ENCODE measurements around the gene ANKRD60. TPM values are rescaled to one million over a fixed set of nuclear protein-coding genes. Genes with fewer than 3 reads are reported as not detected.

The ANKRD60 gene
- total and polyA plus RNA-seq, 8 donors, result not detected

DNA sequence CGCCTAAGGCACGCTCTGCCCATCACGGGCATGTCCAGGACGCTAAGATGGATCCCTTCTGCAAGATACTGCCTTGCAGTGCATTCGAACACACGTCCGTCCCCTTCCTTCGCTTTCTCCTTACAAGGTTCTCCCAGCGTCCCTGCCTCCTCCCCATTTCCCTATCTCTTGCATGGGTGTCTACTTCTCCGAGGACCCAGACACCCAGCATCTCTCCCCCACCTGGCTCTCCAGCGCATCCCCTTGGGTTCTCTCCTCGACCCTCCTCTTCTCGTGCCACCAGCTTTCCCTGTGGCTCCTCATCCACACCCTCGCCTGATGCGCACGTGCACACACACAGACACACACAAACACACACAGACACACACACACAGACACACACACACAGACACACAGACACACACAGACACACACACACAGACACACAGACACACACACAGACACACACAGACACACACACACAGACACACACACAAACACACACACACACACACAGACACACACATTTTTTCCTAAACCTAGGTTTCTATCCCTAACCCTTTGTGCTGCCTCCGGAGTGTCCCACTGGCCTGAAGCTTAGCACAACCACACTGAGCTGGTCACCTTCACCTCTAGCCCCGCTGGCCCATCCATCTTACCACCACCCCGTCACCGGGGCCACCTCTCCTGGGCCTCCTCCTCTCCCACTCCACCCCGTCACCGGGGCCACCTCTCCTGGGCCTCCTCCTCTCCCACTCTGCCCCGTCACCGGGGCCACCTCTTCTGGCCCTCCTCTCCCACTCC, 31.9 kb downstream of the ANKRD60 start:
- TF ChIP-seq, protein P1, sequence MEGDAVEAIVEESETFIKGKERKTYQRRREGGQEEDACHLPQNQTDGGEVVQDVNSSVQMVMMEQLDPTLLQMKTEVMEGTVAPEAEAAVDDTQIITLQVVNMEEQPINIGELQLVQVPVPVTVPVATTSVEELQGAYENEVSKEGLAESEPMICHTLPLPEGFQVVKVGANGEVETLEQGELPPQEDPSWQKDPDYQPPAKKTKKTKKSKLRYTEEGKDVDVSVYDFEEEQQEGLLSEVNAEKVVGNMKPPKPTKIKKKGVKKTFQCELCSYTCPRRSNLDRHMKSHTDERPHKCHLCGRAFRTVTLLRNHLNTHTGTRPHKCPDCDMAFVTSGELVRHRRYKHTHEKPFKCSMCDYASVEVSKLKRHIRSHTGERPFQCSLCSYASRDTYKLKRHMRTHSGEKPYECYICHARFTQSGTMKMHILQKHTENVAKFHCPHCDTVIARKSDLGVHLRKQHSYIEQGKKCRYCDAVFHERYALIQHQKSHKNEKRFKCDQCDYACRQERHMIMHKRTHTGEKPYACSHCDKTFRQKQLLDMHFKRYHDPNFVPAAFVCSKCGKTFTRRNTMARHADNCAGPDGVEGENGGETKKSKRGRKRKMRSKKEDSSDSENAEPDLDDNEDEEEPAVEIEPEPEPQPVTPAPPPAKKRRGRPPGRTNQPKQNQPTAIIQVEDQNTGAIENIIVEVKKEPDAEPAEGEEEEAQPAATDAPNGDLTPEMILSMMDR (IDR thresholded peaks at IDR 0.05), result no peak
- Histone ChIP-seq H3K27me3 (no peaks in the 10 kb centered on the region), H3K4me3 (no peak overlapping the region), H3K27ac (no peak overlapping the region), H3K4me1 (no peaks in the 10 kb centered on the region), H3K36me3 (no peaks in the 10 kb centered on the region), H3K9me3 (no peaks in the 10 kb centered on the region)
- no peak for ATAC-seq
- intact Hi-C loops (cut with DNase I), result no loop called here
- WGBS, 2 donors, result 76 to 82% methylated on average over 24 of the region's 24 CpGs
- no peak for FAIRE-seq
- DNase-seq, result no peak

DNA sequence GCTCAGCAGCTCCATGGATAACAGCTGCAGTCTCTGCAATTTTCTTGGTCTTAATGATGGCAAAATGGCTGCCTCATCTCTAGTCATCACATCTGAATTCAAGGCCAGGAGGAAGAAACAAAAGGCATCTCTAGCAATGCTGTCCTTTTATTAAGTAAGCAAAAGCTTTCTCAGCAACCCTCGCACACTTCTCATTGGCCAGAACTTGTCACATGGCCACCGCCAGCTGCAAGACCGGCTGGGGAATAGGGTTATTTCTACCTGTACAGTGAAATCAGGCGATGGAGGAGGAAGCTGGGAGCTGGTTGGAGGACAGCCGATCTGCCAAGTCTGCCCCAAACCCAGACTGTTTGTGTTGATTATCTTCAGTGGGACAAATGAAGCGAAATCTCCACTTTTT, 33.4 kb downstream of the ANKRD60 start:
- FAIRE-seq, result no peak
- TF ChIP-seq, protein P1 (IDR thresholded peaks at IDR 0.05), result no peak
- no peak overlapping the region for H3K4me3 ChIP-seq
- H3K9me3 ChIP-seq, result no peaks in the 10 kb centered on the region
- H3K36me3 ChIP-seq, result no peaks in the 10 kb centered on the region
- H3K27me3 ChIP-seq, result no peaks in the 10 kb centered on the region
- H3K27ac ChIP-seq, result no peak overlapping the region
- intact Hi-C loops (cut with DNase I), result no loop called here
- ATAC-seq, result no peak
- no peak for DNase-seq
- H3K4me1 ChIP-seq, result no peaks in the 10 kb centered on the region
- 73 to 87% methylated on average over 6 of the region's 6 CpGs for WGBS, 2 donors

DNA sequence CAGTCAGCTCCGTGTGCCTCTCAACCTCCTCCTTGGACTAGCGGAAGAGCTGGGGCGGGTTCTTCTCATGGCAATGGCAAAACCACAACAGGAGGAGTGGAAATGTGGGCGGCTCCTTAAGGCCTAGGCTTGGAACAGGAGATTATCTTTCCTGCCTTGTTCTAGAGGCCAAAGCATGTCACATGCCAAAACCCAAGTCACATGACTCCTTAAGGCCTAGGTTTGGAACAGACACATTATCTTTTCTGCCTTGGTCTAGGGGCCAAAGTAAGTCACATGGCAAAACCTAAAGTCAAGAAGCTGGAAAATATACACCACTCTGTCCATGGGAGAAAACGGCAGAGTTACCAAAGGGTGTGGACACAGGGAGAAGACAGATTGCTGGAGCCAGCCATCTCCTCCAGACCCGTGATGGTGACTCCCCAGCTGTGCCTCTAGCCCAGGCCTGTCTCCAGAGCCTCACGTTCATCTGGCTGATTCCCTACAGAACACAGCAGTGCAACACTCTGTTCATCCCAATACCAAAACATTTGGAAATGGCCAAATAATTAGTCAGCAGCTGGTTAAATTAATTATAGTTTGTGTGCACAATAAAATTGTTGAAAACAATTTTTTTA, 34.2 kb downstream of the ANKRD60 start:
- no peaks in the 10 kb centered on the region for H3K9me3 ChIP-seq
- no peak overlapping the region for H3K27ac ChIP-seq
- TF ChIP-seq, protein P1 (IDR thresholded peaks at IDR 0.05), result no peak
- H3K4me1 ChIP-seq, result no peaks in the 10 kb centered on the region
- H3K36me3 ChIP-seq, result no peaks in the 10 kb centered on the region
- no peak for FAIRE-seq
- H3K27me3 ChIP-seq, result no peaks in the 10 kb centered on the region
- no peak for ATAC-seq
- no peak overlapping the region for H3K4me3 ChIP-seq
- no peak for DNase-seq
- 63 to 65% methylated on average over 7 of the region's 7 CpGs for WGBS, 2 donors
- intact Hi-C loops (cut with DNase I), result no loop called here

DNA sequence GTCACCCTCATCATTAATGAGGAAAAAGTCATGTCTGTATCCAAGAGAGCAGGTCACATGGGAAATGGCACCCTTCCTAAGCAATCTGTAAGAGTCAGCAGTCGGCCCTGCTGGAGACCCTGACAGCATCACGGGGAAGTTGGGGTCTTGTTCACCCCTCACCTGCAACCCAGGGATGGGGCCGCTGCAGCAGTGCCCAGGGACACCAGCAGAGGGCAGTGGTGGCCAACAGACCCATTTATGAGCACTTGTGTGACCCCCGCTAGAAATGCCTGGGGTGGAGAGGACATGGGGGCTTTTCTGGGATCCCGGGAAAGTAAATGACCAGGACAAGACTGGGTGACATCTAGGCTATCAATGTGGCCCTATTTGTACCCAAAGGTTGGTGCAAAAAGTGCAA, 35.9 kb downstream of the ANKRD60 start:
- Histone ChIP-seq H3K9me3 (no peaks in the 10 kb centered on the region), H3K4me3 (no peak overlapping the region), H3K36me3 (no peaks in the 10 kb centered on the region), H3K27ac (no peak overlapping the region), H3K4me1 (no peaks in the 10 kb centered on the region), H3K27me3 (no peaks in the 10 kb centered on the region)
- DNase-seq (no peak), FAIRE-seq (no peak), ATAC-seq (no peak)
- intact Hi-C loops (cut with DNase I), result no loop called here
- WGBS, 2 donors, result 24 to 43% methylated on average over 5 of the region's 5 CpGs
- TF ChIP-seq, protein P1 (IDR thresholded peaks at IDR 0.05), result peak in 3 of 4 donors; percentile 25 to 33 (median 28)

DNA sequence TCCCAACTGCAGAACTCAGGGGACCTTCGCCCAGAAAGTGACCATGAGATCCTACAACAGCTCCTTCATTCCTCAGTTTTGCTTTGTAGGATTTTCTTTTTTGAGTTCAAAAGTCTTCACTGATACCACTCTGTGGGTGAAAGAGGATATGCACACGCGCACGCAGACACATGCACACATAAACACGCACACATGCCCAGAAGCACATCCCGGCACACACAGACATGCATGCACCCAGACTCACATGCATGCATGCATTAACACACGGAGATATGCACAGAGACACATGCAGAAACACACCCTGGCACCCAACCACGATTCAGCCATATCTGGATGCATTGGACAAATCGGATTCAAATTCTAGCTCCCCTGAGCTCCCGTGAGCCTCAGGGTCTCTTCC, 36.4 kb downstream of the ANKRD60 start:
- Histone ChIP-seq H3K9me3 (no peaks in the 10 kb centered on the region), H3K4me3 (no peak overlapping the region), H3K36me3 (no peaks in the 10 kb centered on the region), H3K27ac (no peak overlapping the region), H3K27me3 (no peaks in the 10 kb centered on the region), H3K4me1 (no peaks in the 10 kb centered on the region)
- intact Hi-C loops (cut with DNase I), result no loop called here
- FAIRE-seq (no peak), DNase-seq (no peak), ATAC-seq (no peak)
- TF ChIP-seq, protein P1 (IDR thresholded peaks at IDR 0.05), result no peak
- WGBS, 2 donors, result 50 to 63% methylated on average over 10 of the region's 10 CpGs
